HepG2 (cell line): ENCODE data around the gene ABCC3. TPM values are rescaled to one million over a fixed set of nuclear protein-coding genes. Genes with fewer than 3 reads are reported as not detected.
A peak's percentile ranks its signal among the peaks of the same experiment; 100 is the strongest.

Experiments
- CBX5 ChIP-seq: sonication (generic); formaldehyde crosslinking; IDR thresholded peaks from 2 replicates; pipeline ENCODE4 v1.4.0; 2020; ENCODE audit warnings: missing genetic modification reagents, borderline replicate concordance
- CREB3 ChIP-seq: sonication (generic); formaldehyde crosslinking; IDR thresholded peaks from 2 replicates; pipeline ENCODE4 v1.5.0; 2020; ENCODE audit warnings: missing genetic modification reagents
- DNMT1 ChIP-seq: sonication (generic); formaldehyde crosslinking; IDR thresholded peaks from 2 replicates; pipeline ENCODE4 v1.5.1; 2020; ENCODE audit warnings: mild to moderate bottlenecking, missing genetic modification reagents
- HMGXB3 ChIP-seq: sonication (generic); formaldehyde crosslinking; IDR thresholded peaks from 2 replicates; pipeline ENCODE4 v1.4.0; 2020; ENCODE audit warnings: missing genetic modification reagents, borderline replicate concordance
- KDM2A ChIP-seq: sonication (generic); formaldehyde crosslinking; IDR thresholded peaks from 2 replicates; pipeline ENCODE4 v1.4.0; 2020; ENCODE audit warnings: low read depth, missing genetic modification reagents, borderline replicate concordance
- MIER2 ChIP-seq: IDR thresholded peaks from 2 replicates; pipeline ENCODE4 v1.6.1; 2016; ENCODE audit warnings: missing biosample characterization, missing genetic modification reagents
- STAG1 ChIP-seq: sonication (generic); formaldehyde crosslinking; IDR thresholded peaks from 2 replicates; pipeline ENCODE4 v1.4.0; 2020; ENCODE audit warnings: missing genetic modification reagents
- XBP1 ChIP-seq: sonication (generic); formaldehyde crosslinking; IDR thresholded peaks from 2 replicates; pipeline ENCODE4 v1.5.0; 2020; ENCODE audit warnings: missing genetic modification reagents
- ZGPAT ChIP-seq: IDR thresholded peaks from 2 replicates; pipeline ENCODE4 v1.6.1; 2016; ENCODE audit warnings: mild to moderate bottlenecking
- ZMYM2 ChIP-seq: sonication (generic); formaldehyde crosslinking; IDR thresholded peaks from 2 replicates; pipeline ENCODE4 v1.8.0; 2022; ENCODE audit warnings: mild to moderate bottlenecking, missing genetic modification reagents
- ZNF430 ChIP-seq: sonication (generic); formaldehyde crosslinking; IDR thresholded peaks from 2 replicates; pipeline ENCODE4 v1.9.0; 2021; ENCODE audit warnings: mild to moderate bottlenecking, missing genetic modification reagents
- ZNF546 ChIP-seq: sonication (generic); formaldehyde crosslinking; conservative IDR thresholded peaks from 2 replicates; pipeline ENCODE4 v1.8.1; 2023; ENCODE audit warnings: mild to moderate bottlenecking, missing genetic modification reagents
- ZNF792 ChIP-seq: IDR thresholded peaks from 2 replicates; pipeline ENCODE4 v1.6.1; 2016
- ZNF83 ChIP-seq: sonication (generic); formaldehyde crosslinking; IDR thresholded peaks from 2 replicates; pipeline ENCODE4 v1.4.0; 2020; ENCODE audit warnings: missing genetic modification reagents, mild to moderate bottlenecking, borderline replicate concordance
- ZUFSP ChIP-seq: sonication (generic); formaldehyde crosslinking; IDR thresholded peaks from 2 replicates; pipeline ENCODE4 v1.9.0; 2021; ENCODE audit warnings: missing genetic modification reagents, mild to moderate bottlenecking, borderline replicate concordance
- polyA plus RNA-seq, 8 experiments: library from polyadenylated mRNA; depleted of rRNA in 3 of 8; stranded (reverse) in 7 of 8; unstranded in 1 of 8; fragments of >200 nt; fragmentation: Illumina TruSeq in 4 of 8; extraction: Trizol in 4 of 8; gene quantifications; 2 replicates each; pipeline versions ENCODE4 v1.2.1 to v1.2.3, GENCODE V29; 2011 to 2016; ENCODE audit warnings: low read depth in 4 of 8, missing spikeins in 1 of 8, mixed read lengths in 1 of 8; ENCODE audit not compliant: insufficient read depth in 1 of 8
- total RNA-seq, 5 experiments: library from RNA; depleted of rRNA; stranded (reverse); fragments of >200 nt; fragmentation: Illumina TruSeq; extraction: Trizol; gene quantifications; 2 replicates each; pipeline ENCODE4 v1.2.3, GENCODE V29; 2016; ENCODE audit warnings: low read depth in 1 of 5
- TF ChIP-seq, protein P1 (sequence below): sonication (generic); formaldehyde crosslinking; IDR thresholded peaks from 2 replicates; pipeline ENCODE4 v1.4.0; 2020; ENCODE audit warnings: mild to moderate bottlenecking, missing genetic modification reagents
- TF ChIP-seq, protein P2 (sequence below): sonication (generic); formaldehyde crosslinking; conservative IDR thresholded peaks from 2 replicates; pipeline ENCODE4 v1.8.0; 2022; ENCODE audit warnings: missing genetic modification reagents

The ABCC3 gene
- total and polyA plus RNA-seq, 2 of the 13 experiments (the other 11 are each of a cell fraction or from before 2014, with no cell fraction given) = 25.2 to 50.7 TPM

DNA sequence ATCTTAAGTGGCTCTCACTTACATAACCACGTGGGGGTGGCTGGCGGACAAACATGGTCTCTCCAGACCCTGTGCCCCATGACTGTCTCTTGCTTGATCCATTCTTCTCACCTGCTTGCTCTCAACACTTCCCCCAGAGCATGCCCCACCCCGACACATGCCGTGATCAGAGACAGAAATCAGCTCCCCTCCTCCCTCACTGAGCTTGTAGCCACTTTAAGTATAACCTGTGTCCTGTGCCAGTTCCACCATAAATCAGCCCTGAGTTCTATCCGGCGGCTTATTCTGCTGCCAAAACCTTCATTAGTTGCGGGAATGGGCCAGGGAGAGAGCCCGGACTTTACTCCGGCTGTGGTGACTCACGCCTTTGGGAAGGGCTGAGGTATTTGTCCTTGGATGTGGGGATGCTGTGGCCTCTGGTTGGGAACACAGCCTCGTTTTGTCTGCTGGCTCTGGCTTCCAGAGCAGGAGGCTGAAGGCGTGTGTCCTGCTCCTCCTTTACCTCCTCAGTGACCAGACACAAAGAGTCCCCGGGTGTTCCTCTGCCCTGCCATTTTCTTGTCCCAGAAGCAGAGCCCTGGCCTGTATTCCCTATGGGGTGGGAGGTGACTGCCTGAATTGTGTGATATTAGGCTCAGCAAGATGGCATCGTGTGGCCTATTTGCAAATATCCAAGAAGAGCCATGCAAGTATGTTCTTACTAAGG, 52.0 kb downstream of the ABCC3 start (continued):
- TF ChIP-seq ZNF546 (CRISPR knock-in tag) (no peak), DNMT1 (CRISPR knock-in tag) (peak; percentile 19; the same call in 1 of the 2 replicates), KDM2A (CRISPR knock-in tag) (peak; percentile 83), HMGXB3 (CRISPR knock-in tag) (no peak), ZNF83 (CRISPR knock-in tag) (peak; percentile 91; the same call in 1 of the 2 replicates), CBX5 (CRISPR knock-in tag) (0 out of 2 replicates have a peak, but pooled peaks have one; percentile 62), CREB3 (CRISPR knock-in tag) (no peak), ZNF792 (CRISPR knock-in tag) (peak; percentile 86), STAG1 (CRISPR knock-in tag) (peak; percentile 16), MIER2 (CRISPR knock-in tag) (peak; percentile 50; the same call in 1 of the 2 replicates), XBP1 (CRISPR knock-in tag) (0 out of 2 replicates have a peak, but pooled peaks have one; percentile 29), ZGPAT (CRISPR knock-in tag) (peak; percentile 85), ZMYM2 (CRISPR knock-in tag) (no peak), ZUFSP (CRISPR knock-in tag) (no peak), ZNF430 (CRISPR knock-in tag) (no peak; the same call in 1 of the 2 replicates)
- TF ChIP-seq, protein P1, sequence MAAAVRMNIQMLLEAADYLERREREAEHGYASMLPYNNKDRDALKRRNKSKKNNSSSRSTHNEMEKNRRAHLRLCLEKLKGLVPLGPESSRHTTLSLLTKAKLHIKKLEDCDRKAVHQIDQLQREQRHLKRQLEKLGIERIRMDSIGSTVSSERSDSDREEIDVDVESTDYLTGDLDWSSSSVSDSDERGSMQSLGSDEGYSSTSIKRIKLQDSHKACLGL = peak; percentile 33; the same call in 1 of the 2 replicates
- TF ChIP-seq, protein P2, sequence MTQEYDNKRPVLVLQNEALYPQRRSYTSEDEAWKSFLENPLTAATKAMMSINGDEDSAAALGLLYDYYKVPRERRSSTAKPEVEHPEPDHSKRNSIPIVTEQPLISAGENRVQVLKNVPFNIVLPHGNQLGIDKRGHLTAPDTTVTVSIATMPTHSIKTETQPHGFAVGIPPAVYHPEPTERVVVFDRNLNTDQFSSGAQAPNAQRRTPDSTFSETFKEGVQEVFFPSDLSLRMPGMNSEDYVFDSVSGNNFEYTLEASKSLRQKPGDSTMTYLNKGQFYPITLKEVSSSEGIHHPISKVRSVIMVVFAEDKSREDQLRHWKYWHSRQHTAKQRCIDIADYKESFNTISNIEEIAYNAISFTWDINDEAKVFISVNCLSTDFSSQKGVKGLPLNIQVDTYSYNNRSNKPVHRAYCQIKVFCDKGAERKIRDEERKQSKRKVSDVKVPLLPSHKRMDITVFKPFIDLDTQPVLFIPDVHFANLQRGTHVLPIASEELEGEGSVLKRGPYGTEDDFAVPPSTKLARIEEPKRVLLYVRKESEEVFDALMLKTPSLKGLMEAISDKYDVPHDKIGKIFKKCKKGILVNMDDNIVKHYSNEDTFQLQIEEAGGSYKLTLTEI = no peak
